SK-N-SH (cell line): ENCODE results near the gene SMIM24. TPM values are rescaled to one million over a fixed set of nuclear protein-coding genes. Genes with fewer than 3 reads are reported as not detected.

Experiments
- CTCF ChIA-PET: fragments of 300-600, 350-600 bp; formaldehyde crosslinking; extraction: SDS; loops from one replicate; lab custom pipeline; 2021; lab: Yijun Ruan, JAX
- POLR2A ChIA-PET: fragments of 350-600 bp; sonication (Branson Sonifier 250); formaldehyde crosslinking; extraction: SDS; loops from one replicate; lab custom pipeline; 2020; ENCODE audit warnings: antibody characterized with exemption, inconsistent platforms; lab: Yijun Ruan, JAX
- DNase-seq: peaks from one replicate; pipeline ENCODE4 v3.0.0; 2012
- H2AFZ ChIP-seq: fragments of 200-600 bp; sonication (generic); 2 replicates; pipeline ENCODE4 v1.8.1; 2016; ENCODE audit warnings: antibody characterized with exemption, mild to moderate bottlenecking, low read depth
- H3F3A ChIP-seq: fragments of 200-600 bp; sonication (generic); replicated peaks from 2 replicates; pipeline ENCODE3; 2016; ENCODE audit warnings: antibody characterized with exemption, mild to moderate bottlenecking; ENCODE audit not compliant: insufficient read depth
- H3K27ac ChIP-seq, 2 experiments: fragments of 200-500 bp in 1 of 2; fragments of 200-600 bp in 1 of 2; sonication (Bioruptor generic) in 1 of 2; sonication (generic), shearing (Covaris generic) in 1 of 2; 2 replicates each; pipeline versions ENCODE4 v1.5.1 to v1.6.1; 2014 to 2016; ENCODE audit warnings: low read depth in 2 of 2, inconsistent platforms in 1 of 2, low read length in 1 of 2, mild to moderate bottlenecking in 1 of 2, mixed read lengths in 1 of 2
- H3K27me3 ChIP-seq: fragments of 200-600 bp; sonication (generic), shearing (Covaris generic); 2 replicates; pipeline ENCODE4 v1.6.1; 2016; ENCODE audit warnings: mixed run types; ENCODE audit not compliant: insufficient read depth
- H3K36me3 ChIP-seq, 2 experiments: fragments of 200-500 bp in 1 of 2; fragments of 200-600 bp in 1 of 2; sonication (Bioruptor generic) in 1 of 2; sonication (generic) in 1 of 2; replicated peaks in 1 of 2; 2 replicates each; pipeline versions ENCODE3 to v1.5.1; 2014 to 2016; ENCODE audit warnings: low read length in 1 of 2, mild to moderate bottlenecking in 1 of 2; ENCODE audit not compliant: insufficient read depth in 2 of 2, control insufficient read depth in 1 of 2
- H3K4me1 ChIP-seq, 2 experiments: fragments of 200-500 bp in 1 of 2; fragments of 200-600 bp in 1 of 2; sonication (Bioruptor generic) in 1 of 2; sonication (generic), shearing (Covaris generic) in 1 of 2; 2 replicates each; pipeline versions ENCODE4 v1.5.1 to v1.6.1; 2014 to 2016; ENCODE audit warnings: low read depth in 1 of 2, low read length in 1 of 2, mixed run types in 1 of 2; ENCODE audit not compliant: insufficient read depth in 2 of 2, control insufficient read depth in 1 of 2
- H3K4me2 ChIP-seq: fragments of 200-600 bp; sonication (generic), shearing (Covaris generic); 2 replicates; pipeline ENCODE4 v1.6.1; 2017; ENCODE audit warnings: mixed run types
- H3K4me3 ChIP-seq, 2 experiments: fragments of 200-500 bp in 1 of 2; fragments of 200-600 bp in 1 of 2; sonication (Bioruptor generic) in 1 of 2; sonication (generic), shearing (Covaris generic) in 1 of 2; 2 replicates each; pipeline versions ENCODE4 v1.5.1 to v1.8.1; 2014 to 2016; ENCODE audit warnings: low read depth in 2 of 2, inconsistent platforms in 1 of 2, low read length in 1 of 2, mild to moderate bottlenecking in 1 of 2, mixed read lengths in 1 of 2, moderate library complexity in 1 of 2
- H3K79me2 ChIP-seq: fragments of 200-600 bp; sonication (generic); 2 replicates; pipeline ENCODE4 v1.8.1; 2017; ENCODE audit warnings: mild to moderate bottlenecking; ENCODE audit not compliant: insufficient read depth
- H3K9ac ChIP-seq: fragments of 200-600 bp; sonication (generic); 2 replicates; pipeline ENCODE4 v1.6.1; 2017; ENCODE audit warnings: mixed run types
- H3K9me2 ChIP-seq: fragments of 200-600 bp; sonication (generic); 2 replicates; pipeline ENCODE4 v1.6.1; 2017; ENCODE audit warnings: mixed run types
- H3K9me3 ChIP-seq: fragments of 200-600 bp; sonication (generic); 2 replicates; pipeline ENCODE4 v1.6.1; 2017; ENCODE audit warnings: mixed run types, mild to moderate bottlenecking, moderate library complexity
- H4K20me1 ChIP-seq: fragments of 200-600 bp; sonication (generic); 2 replicates; pipeline ENCODE4 v1.6.1; 2017; ENCODE audit warnings: mild to moderate bottlenecking, mixed run types; ENCODE audit not compliant: insufficient read depth
- CHD2 ChIP-seq: fragments of 150-350 bp; IDR thresholded peaks from 2 replicates; pipeline ENCODE4 v1.6.1; 2018; ENCODE audit warnings: low read length; ENCODE audit not compliant: partially characterized antibody
- FOSL2 ChIP-seq: IDR thresholded peaks from 2 replicates; pipeline ENCODE4 v1.4.0; 2012; ENCODE audit warnings: low read depth, mild to moderate bottlenecking, moderate library complexity, borderline replicate concordance
- FOXJ3 ChIP-seq: sonication (generic); formaldehyde crosslinking; IDR thresholded peaks from 2 replicates; pipeline ENCODE4 v1.5.1; 2020; ENCODE audit warnings: mild to moderate bottlenecking, missing genetic modification reagents
- GABPA ChIP-seq: IDR thresholded peaks from 2 replicates; pipeline ENCODE4 v1.4.0; 2012; ENCODE audit warnings: low read depth, mild to moderate bottlenecking
- IRF3 ChIP-seq: fragments of 150-350 bp; IDR thresholded peaks from 2 replicates; pipeline ENCODE4 v1.6.1; 2016; ENCODE audit warnings: mild to moderate bottlenecking, low read depth, low read length
- JUND ChIP-seq: IDR thresholded peaks from 2 replicates; pipeline ENCODE4 v1.4.0; 2012
- MXI1 ChIP-seq: IDR thresholded peaks from 2 replicates; pipeline ENCODE4 v1.6.1; 2012; ENCODE audit warnings: mild to moderate bottlenecking, low read depth, low read length, improper control_type of control experiment
- NFIC ChIP-seq: IDR thresholded peaks from 2 replicates; pipeline ENCODE4 v1.4.0; 2012; ENCODE audit warnings: borderline replicate concordance
- POLR2AphosphoS5 ChIP-seq: IDR thresholded peaks from 2 replicates; pipeline ENCODE4 v1.6.1; 2012; ENCODE audit warnings: low read depth, low read length
- RAD21 ChIP-seq: IDR thresholded peaks from 2 replicates; pipeline ENCODE4 v1.6.1; 2012; ENCODE audit warnings: mild to moderate bottlenecking, low read length
- SIN3A ChIP-seq: IDR thresholded peaks from 2 replicates; pipeline ENCODE4 v1.6.1; 2012; ENCODE audit warnings: low read depth, mild to moderate bottlenecking, low read length, moderate library complexity, borderline replicate concordance
- SMC3 ChIP-seq: IDR thresholded peaks from 2 replicates; pipeline ENCODE4 v1.6.1; 2012; ENCODE audit warnings: low read depth, low read length, improper control_type of control experiment
- TAF1 ChIP-seq: IDR thresholded peaks from 2 replicates; pipeline ENCODE4 v1.6.1; 2012; ENCODE audit warnings: low read depth, mild to moderate bottlenecking, low read length, moderate library complexity, borderline replicate concordance
- USF1 ChIP-seq: IDR thresholded peaks from 2 replicates; pipeline ENCODE4 v1.4.0; 2012; ENCODE audit warnings: low read depth, borderline replicate concordance
- WGBS: methylation state at CpG from one replicate; pipeline ENCODE4 v1.1.6; 2017; ENCODE audit warnings: low lambda C conversion rate; 5-methylcytosine and 5-hydroxymethylcytosine counted together
- polyA plus RNA-seq, 3 experiments: library from polyadenylated mRNA; depleted of rRNA; stranded (reverse); fragments of >200 nt; gene quantifications; 2 replicates each; pipeline ENCODE4 v1.2.3, GENCODE V29; 2012

The SMIM24 gene
- polyA plus RNA-seq, 1 of the 3 experiments (the other 2 are of a cell fraction) = 0.12 TPM

- TF ChIP-seq NFIC (no peak), SIN3A (no peak)
- TF ChIP-seq, all 33 proteins: peak for 0
These were observed 12.1 kb downstream of the SMIM24 start (continued) for GRCh38 chr19:3468211-3468610.

- 98% methylated on average over 7 of the region's 10 CpGs for WGBS
- TF ChIP-seq GABPA (no peak), FOSL2 (no peak), FOXJ3 (CRISPR knock-in tag) (no peak), SIN3A (no peak), RAD21 (no peak), JUND (no peak), USF1 (no peak), CHD2 (no peak), MXI1 (no peak), IRF3 (no peak), SMC3 (no peak), POLR2AphosphoS5 (no peak), TAF1 (no peak)
- TF ChIP-seq, all 33 proteins: peak for 0
- H2AFZ ChIP-seq = no peak overlapping the region
- no peak for DNase-seq
- H3K4me3 ChIP-seq = peak overlapping the region in 1 of 2 experiments; percentile 1; a peak in 1 of 4 replicates
- H3K79me2 ChIP-seq = no peaks in the 10 kb centered on the region
- ChIA-PET POLR2A (no interaction called here), CTCF (no interaction called here)
- H3K4me1 ChIP-seq = peaks cover 0 to 2% of the 10 kb centered on the region in 2 experiments; a peak in 1 of 4 replicates
- H3K36me3 ChIP-seq = peaks cover 0 to 9% of the 10 kb centered on the region in 2 experiments
- H3K4me2 ChIP-seq = no peak overlapping the region
- peaks cover 17% of the 10 kb centered on the region for H3F3A ChIP-seq
- no peaks in the 10 kb centered on the region for H3K9me2 ChIP-seq
- H3K9ac ChIP-seq = no peak overlapping the region
- H4K20me1 ChIP-seq = no peaks in the 10 kb centered on the region
- H3K9me3 ChIP-seq = no peaks in the 10 kb centered on the region
- H3K27me3 ChIP-seq = no peaks in the 10 kb centered on the region
- no peak overlapping the region for H3K27ac ChIP-seq
These were observed 12.7 kb downstream of the SMIM24 start for GRCh38 chr19:3467437-3468198.
